Ammon's horn (tissue), 1 donor: ENCODE data around the gene AMT.

Source experiments
- DNase-seq: peaks from one replicate; pipeline ENCODE4 v3.0.0-alpha.2; 2016; ENCODE audit warnings: low spot score

Gene AMT

GRCh38 chr3:49388289-49388820 lies 33.9 kb downstream of the AMT start:
- DNase-seq = no peak

- DNase-seq = no peak
Measured at GRCh38 chr3:49387721-49388120, 34.6 kb downstream of the AMT start.

- no peak for DNase-seq
Measured at GRCh38 chr3:49386056-49386756, 36.1 kb downstream of the AMT start.

DNA sequence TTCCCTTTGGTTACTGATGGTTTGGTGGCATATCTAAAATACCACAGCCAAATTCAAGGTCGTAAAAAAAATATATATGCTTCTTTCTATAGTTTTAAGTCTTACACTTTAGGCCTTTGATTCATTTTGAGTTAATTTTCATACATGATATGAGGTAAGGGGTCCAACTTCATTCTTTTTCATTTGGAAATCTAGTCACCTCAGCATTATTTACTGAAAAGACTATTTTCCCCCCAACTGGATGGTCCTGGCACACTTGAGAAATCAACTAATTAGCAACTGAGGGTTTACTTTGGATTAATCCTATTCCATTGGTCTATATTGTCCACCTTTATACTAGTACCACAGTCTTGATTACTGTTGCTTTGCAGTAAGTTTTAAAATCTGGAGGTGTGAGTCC lies 36.7 kb downstream of the AMT start:
- no peak for DNase-seq

DNA sequence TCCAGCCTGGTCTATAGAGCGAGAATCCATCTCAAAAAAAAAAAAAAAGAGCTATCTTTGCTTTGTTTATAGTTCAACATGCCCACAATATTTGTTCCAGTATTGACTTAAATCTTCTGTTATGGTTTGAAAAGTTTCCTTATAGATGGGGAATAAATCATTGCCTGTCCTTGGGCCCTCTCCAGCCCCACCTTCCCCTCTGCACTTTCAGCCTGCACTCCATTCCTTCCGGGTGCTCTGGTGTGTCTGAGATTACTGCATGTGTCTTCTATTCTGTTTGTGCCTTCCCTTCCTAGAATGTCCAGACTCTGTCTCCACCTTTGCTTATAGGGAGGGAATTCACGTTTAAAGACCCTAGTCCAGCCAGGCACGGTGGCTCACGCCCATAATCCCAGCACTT lies 38.9 kb downstream of the AMT start:
- DNase-seq = no peak

- no peak for DNase-seq
Measured at GRCh38 chr3:49378249-49378895, 43.9 kb downstream of the AMT start.

GRCh38 chr3:49377483-49377882 lies 44.8 kb downstream of the AMT start:
- DNase-seq = no peak

GRCh38 chr3:49371946-49372345 lies 50.3 kb downstream of the AMT start:
- DNase-seq = no peak

DNA sequence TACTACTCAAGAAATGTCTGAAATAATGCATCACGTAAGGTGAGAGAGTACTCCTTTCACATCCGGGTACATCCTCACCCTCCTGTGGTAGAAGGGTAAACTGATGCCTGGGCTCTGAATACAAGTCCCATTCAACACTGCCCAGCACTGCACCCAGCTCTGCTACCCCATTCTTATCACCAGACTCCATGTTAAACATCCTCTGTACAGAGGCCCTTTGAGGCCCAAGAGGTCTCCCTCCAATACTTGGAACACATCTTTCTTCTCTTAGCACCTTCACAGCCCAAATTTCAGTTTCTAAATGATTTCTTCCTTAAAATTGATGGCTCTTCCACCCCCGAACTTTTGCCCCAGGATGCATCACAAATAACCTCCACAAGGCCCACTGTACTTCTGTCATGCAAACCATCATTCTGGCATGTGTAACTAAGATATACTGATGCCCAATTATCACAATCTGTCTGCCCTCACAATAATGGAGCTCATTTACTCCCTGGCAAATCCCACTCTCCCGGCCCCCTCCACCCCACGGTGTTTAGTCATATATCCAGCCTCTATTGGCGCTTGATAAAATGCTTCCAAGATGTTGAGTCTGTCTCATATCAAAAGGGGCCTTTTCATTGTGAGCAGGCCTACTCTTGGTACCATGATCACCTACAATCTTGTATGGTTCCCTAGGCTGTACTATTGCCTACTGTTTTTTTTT lies 51.5 kb downstream of the AMT start:
- DNase-seq = no peak
